ENCODE data around the gene RAI1. TPM values are rescaled to one million over a fixed set of nuclear protein-coding genes. Genes with fewer than 3 reads are reported as not detected.
A peak's percentile ranks its signal among the peaks of the same experiment; 100 is the strongest.

RAI1 gene
- total RNA-seq, 1 donor from 2014 or later = 39.1 TPM

DNA sequence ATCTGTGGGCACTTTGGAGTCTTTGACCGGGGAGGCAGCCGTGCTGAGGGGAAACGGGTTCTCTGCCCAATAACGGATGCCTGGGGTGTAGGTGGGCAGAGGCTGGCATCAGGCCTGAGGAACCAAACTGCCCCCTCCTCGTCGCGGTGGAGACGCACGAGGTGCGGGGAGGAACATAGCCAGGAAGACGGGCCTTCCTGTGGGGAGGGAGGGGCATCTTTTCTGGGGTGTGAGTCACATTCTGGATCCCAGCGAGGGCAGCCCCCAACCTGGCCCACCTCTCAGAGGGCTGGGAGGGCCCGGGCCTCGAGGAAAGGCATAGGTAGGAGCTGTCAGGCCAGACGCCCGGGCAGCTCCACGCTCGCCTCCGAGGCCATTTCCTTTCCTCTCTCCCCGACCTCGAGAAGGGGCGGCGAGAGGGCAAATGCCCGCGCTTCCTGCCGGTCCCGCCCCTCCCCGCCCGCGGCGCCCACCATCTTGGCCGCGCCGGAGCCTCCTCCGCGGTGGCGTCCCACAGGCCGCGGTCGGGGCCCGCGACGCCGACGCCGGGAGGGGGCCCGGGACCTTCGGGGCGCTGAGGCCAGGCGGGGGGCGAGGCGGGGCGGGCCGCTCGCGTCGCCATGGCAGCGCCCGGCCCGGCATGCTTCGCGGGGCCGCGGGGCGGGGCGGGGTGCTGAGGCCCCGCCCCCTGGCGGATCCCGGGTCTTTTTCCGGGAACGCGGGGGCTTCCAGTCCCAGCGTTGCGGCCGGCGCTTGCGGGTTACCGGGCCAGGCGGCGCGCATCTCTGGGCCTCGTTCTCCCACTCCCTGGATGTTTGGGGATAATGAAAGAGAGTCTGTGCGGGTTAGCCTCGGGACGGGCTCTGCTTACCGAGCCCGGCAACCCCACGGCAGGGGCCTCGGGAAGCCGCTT is 13.2 kb downstream of the RAI1 start:
- FAIRE-seq (no peak), DNase-seq (ENCODE audit: low read depth) (peak; percentile 70)
- Histone ChIP-seq H3K9me3 (ENCODE audit: insufficient read depth, low read depth, low read length) (no peaks in the 10 kb centered on the region), H3K36me3 (ENCODE audit: insufficient read depth, low read length) (no peaks in the 10 kb centered on the region), H3K4me3 (ENCODE audit: insufficient read depth, low read depth, low read length) (peak overlapping the region; percentile 68), H4K20me1 (ENCODE audit: insufficient read depth, low read length) (peaks cover 85% of the 10 kb centered on the region), H3K27me3 (ENCODE audit: insufficient read depth, low read length) (no peaks in the 10 kb centered on the region), H3K4me2 (ENCODE audit: low read length) (peak overlapping the region; percentile 96), H3K4me1 (ENCODE audit: insufficient read depth, low read length) (peaks cover 59% of the 10 kb centered on the region), H3K9ac (ENCODE audit: low read length) (peak overlapping the region; percentile 88), H3K79me2 (ENCODE audit: insufficient read depth, low read length) (peaks cover 96% of the 10 kb centered on the region), H2AFZ (ENCODE audit: low read depth, low read length) (peak overlapping the region; percentile 71), H3K27ac (ENCODE audit: low read depth, low read length) (peak overlapping the region; percentile 83)
- Mint-ChIP-seq H3K4me3 (ENCODE audit: unreplicated experiment) (peak overlapping the region; percentile 84), H3K36me3 (ENCODE audit: low read depth, unreplicated experiment) (peaks cover 5% of the 10 kb centered on the region), H3K9me3 (ENCODE audit: unreplicated experiment) (no peaks in the 10 kb centered on the region), H3K27me3 (ENCODE audit: low read depth, unreplicated experiment) (no peaks in the 10 kb centered on the region), H3K27ac (ENCODE audit: unreplicated experiment) (peak overlapping the region; percentile 96), H3K4me1 (ENCODE audit: low read depth, unreplicated experiment) (peaks cover 72% of the 10 kb centered on the region)
- TF ChIP-seq, protein P1, sequence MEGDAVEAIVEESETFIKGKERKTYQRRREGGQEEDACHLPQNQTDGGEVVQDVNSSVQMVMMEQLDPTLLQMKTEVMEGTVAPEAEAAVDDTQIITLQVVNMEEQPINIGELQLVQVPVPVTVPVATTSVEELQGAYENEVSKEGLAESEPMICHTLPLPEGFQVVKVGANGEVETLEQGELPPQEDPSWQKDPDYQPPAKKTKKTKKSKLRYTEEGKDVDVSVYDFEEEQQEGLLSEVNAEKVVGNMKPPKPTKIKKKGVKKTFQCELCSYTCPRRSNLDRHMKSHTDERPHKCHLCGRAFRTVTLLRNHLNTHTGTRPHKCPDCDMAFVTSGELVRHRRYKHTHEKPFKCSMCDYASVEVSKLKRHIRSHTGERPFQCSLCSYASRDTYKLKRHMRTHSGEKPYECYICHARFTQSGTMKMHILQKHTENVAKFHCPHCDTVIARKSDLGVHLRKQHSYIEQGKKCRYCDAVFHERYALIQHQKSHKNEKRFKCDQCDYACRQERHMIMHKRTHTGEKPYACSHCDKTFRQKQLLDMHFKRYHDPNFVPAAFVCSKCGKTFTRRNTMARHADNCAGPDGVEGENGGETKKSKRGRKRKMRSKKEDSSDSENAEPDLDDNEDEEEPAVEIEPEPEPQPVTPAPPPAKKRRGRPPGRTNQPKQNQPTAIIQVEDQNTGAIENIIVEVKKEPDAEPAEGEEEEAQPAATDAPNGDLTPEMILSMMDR (IDR thresholded peaks at IDR 0.05; ENCODE audit: insufficient read depth, low read depth, low read length) = no peak
- no peak for TF ChIP-seq EZH2 (IDR thresholded peaks at IDR 0.05; ENCODE audit: insufficient read depth, low read length)

DNA sequence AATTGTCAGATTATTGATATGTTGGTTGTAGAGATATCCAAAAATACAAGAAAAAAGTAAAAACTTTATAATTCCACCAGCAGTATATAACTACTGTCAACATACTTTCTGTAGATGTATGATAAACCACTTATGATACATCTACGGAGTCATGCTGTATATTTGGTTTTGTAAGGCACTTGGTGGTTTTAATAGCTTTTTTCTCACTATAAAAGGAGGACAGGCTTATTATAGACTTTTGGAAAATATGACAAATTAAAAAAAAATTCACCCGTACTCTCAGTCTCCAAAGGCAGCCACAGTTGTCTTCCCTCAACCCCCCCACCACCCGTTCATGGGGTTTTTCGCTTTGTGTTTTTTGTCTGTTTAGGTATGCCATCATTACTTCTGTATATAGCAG is 14.8 kb downstream of the RAI1 start:
- no peaks in the 10 kb centered on the region for H3K9me3 Mint-ChIP-seq (ENCODE audit: unreplicated experiment)
- DNase-seq (ENCODE audit: low read depth) = no peak
- H3K27ac ChIP-seq (ENCODE audit: low read depth, low read length) = no peak overlapping the region
- no peaks in the 10 kb centered on the region for H3K9me3 ChIP-seq (ENCODE audit: insufficient read depth, low read depth, low read length)
- H3K4me3 ChIP-seq (ENCODE audit: insufficient read depth, low read depth, low read length) = no peak overlapping the region
- H3K79me2 ChIP-seq (ENCODE audit: insufficient read depth, low read length) = peaks cover 96% of the 10 kb centered on the region
- H3K9ac ChIP-seq (ENCODE audit: low read length) = peak overlapping the region; percentile 88
- no peak for FAIRE-seq
- no peak overlapping the region for H3K27ac Mint-ChIP-seq (ENCODE audit: unreplicated experiment)
- H3K36me3 Mint-ChIP-seq (ENCODE audit: low read depth, unreplicated experiment) = peaks cover 3% of the 10 kb centered on the region
- H3K27me3 ChIP-seq (ENCODE audit: insufficient read depth, low read length) = no peaks in the 10 kb centered on the region
- H3K4me1 Mint-ChIP-seq (ENCODE audit: low read depth, unreplicated experiment) = peaks cover 70% of the 10 kb centered on the region
- H3K4me1 ChIP-seq (ENCODE audit: insufficient read depth, low read length) = peaks cover 72% of the 10 kb centered on the region
- no peak overlapping the region for H2AFZ ChIP-seq (ENCODE audit: low read depth, low read length)
- no peak for TF ChIP-seq EZH2 (IDR thresholded peaks at IDR 0.05; ENCODE audit: insufficient read depth, low read length)
- TF ChIP-seq, protein P1 (IDR thresholded peaks at IDR 0.05; ENCODE audit: insufficient read depth, low read depth, low read length) = no peak
- no peaks in the 10 kb centered on the region for H3K36me3 ChIP-seq (ENCODE audit: insufficient read depth, low read length)
- H4K20me1 ChIP-seq (ENCODE audit: insufficient read depth, low read length) = peaks cover 85% of the 10 kb centered on the region
- H3K4me3 Mint-ChIP-seq (ENCODE audit: unreplicated experiment) = peak overlapping the region; percentile 2
- peak overlapping the region; percentile 96 for H3K4me2 ChIP-seq (ENCODE audit: low read length)
- no peaks in the 10 kb centered on the region for H3K27me3 Mint-ChIP-seq (ENCODE audit: low read depth, unreplicated experiment)
